Measurements from ENCODE around the gene IMPDH1. TPM values are rescaled to one million over a fixed set of nuclear protein-coding genes. Genes with fewer than 3 reads are reported as not detected.

Gene IMPDH1
- polyA plus RNA-seq, 1 donor from 2014 or later, result 49.7 TPM

- Histone ChIP-seq H3K9ac (ENCODE audit: low read length) (no peak overlapping the region), H4K20me1 (ENCODE audit: insufficient read depth) (no peaks in the 10 kb centered on the region), H3K27me3 (ENCODE audit: insufficient read depth, low read depth, low read length) (no peaks in the 10 kb centered on the region), H3F3A (ENCODE audit: insufficient read depth, low read length, poor library complexity, severe bottlenecking) (no peaks in the 10 kb centered on the region), H3K9me2 (ENCODE audit: insufficient read depth, low read length) (no peaks in the 10 kb centered on the region), H3K36me3 (ENCODE audit: insufficient read depth, low read length) (no peaks in the 10 kb centered on the region), H3K4me3 (ENCODE audit: low read length) (no peak overlapping the region), H3K9me3 (ENCODE audit: low read length) (no peaks in the 10 kb centered on the region), H3K27ac (ENCODE audit: low read length) (no peak overlapping the region), H3K79me2 (replicated peaks; ENCODE audit: insufficient read depth, low read length) (peaks cover 3% of the 10 kb centered on the region), H3K4me2 (ENCODE audit: low read length) (no peak overlapping the region), H2AFZ (ENCODE audit: low read depth, low read length) (no peak overlapping the region)
- TF ChIP-seq, protein P1, sequence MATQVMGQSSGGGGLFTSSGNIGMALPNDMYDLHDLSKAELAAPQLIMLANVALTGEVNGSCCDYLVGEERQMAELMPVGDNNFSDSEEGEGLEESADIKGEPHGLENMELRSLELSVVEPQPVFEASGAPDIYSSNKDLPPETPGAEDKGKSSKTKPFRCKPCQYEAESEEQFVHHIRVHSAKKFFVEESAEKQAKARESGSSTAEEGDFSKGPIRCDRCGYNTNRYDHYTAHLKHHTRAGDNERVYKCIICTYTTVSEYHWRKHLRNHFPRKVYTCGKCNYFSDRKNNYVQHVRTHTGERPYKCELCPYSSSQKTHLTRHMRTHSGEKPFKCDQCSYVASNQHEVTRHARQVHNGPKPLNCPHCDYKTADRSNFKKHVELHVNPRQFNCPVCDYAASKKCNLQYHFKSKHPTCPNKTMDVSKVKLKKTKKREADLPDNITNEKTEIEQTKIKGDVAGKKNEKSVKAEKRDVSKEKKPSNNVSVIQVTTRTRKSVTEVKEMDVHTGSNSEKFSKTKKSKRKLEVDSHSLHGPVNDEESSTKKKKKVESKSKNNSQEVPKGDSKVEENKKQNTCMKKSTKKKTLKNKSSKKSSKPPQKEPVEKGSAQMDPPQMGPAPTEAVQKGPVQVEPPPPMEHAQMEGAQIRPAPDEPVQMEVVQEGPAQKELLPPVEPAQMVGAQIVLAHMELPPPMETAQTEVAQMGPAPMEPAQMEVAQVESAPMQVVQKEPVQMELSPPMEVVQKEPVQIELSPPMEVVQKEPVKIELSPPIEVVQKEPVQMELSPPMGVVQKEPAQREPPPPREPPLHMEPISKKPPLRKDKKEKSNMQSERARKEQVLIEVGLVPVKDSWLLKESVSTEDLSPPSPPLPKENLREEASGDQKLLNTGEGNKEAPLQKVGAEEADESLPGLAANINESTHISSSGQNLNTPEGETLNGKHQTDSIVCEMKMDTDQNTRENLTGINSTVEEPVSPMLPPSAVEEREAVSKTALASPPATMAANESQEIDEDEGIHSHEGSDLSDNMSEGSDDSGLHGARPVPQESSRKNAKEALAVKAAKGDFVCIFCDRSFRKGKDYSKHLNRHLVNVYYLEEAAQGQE (IDR thresholded peaks at IDR 0.05; ENCODE audit: borderline replicate concordance), result no peak
- TF ChIP-seq RAD21 (conservative IDR thresholded peaks at IDR 0.05) (no peak), EZH2 (IDR thresholded peaks at IDR 0.05; ENCODE audit: borderline replicate concordance, insufficient read depth, low read length, poor library complexity, severe bottlenecking) (no peak), CTCF (IDR thresholded peaks at IDR 0.05; ENCODE audit: poor library complexity, severe bottlenecking) (no peak), EP300 (conservative IDR thresholded peaks at IDR 0.05; ENCODE audit: poor library complexity, severe bottlenecking) (no peak), POLR2AphosphoS5 (IDR thresholded peaks at IDR 0.05) (no peak), TAF1 (IDR thresholded peaks at IDR 0.05; ENCODE audit: low read depth) (no peak), MXI1 (conservative IDR thresholded peaks at IDR 0.05; ENCODE audit: poor library complexity, severe bottlenecking) (no peak), SMC3 (conservative IDR thresholded peaks at IDR 0.05; ENCODE audit: poor library complexity) (no peak)
Measured at GRCh38 chr7:128450913-128451312, 41.1 kb upstream of the IMPDH1 start.

GRCh38 chr7:128450409-128450808, 40.6 kb upstream of the IMPDH1 start:
- TF ChIP-seq, protein P1 (IDR thresholded peaks at IDR 0.05; ENCODE audit: borderline replicate concordance), result no peak
- TF ChIP-seq CTCF (IDR thresholded peaks at IDR 0.05; ENCODE audit: poor library complexity, severe bottlenecking), result no peak
- no peak for TF ChIP-seq POLR2AphosphoS5 (IDR thresholded peaks at IDR 0.05)
- TF ChIP-seq MXI1 (conservative IDR thresholded peaks at IDR 0.05; ENCODE audit: poor library complexity, severe bottlenecking), result no peak
- no peak for TF ChIP-seq TAF1 (IDR thresholded peaks at IDR 0.05; ENCODE audit: low read depth)
- no peak for TF ChIP-seq SMC3 (conservative IDR thresholded peaks at IDR 0.05; ENCODE audit: poor library complexity)
- no peak for TF ChIP-seq EZH2 (IDR thresholded peaks at IDR 0.05; ENCODE audit: borderline replicate concordance, insufficient read depth, low read length, poor library complexity, severe bottlenecking)
- no peak for TF ChIP-seq RAD21 (conservative IDR thresholded peaks at IDR 0.05)
- no peak for TF ChIP-seq EP300 (conservative IDR thresholded peaks at IDR 0.05; ENCODE audit: poor library complexity, severe bottlenecking)
- Histone ChIP-seq H3K27me3 (ENCODE audit: insufficient read depth, low read depth, low read length) (no peaks in the 10 kb centered on the region), H3F3A (ENCODE audit: insufficient read depth, low read length, poor library complexity, severe bottlenecking) (no peaks in the 10 kb centered on the region), H3K27ac (ENCODE audit: low read length) (no peak overlapping the region), H3K79me2 (replicated peaks; ENCODE audit: insufficient read depth, low read length) (peaks cover 3% of the 10 kb centered on the region), H3K9me3 (ENCODE audit: low read length) (no peaks in the 10 kb centered on the region), H3K4me2 (ENCODE audit: low read length) (no peak overlapping the region), H3K9me2 (ENCODE audit: insufficient read depth, low read length) (no peaks in the 10 kb centered on the region), H3K4me3 (ENCODE audit: low read length) (no peak overlapping the region), H4K20me1 (ENCODE audit: insufficient read depth) (no peaks in the 10 kb centered on the region), H3K36me3 (ENCODE audit: insufficient read depth, low read length) (no peaks in the 10 kb centered on the region), H2AFZ (ENCODE audit: low read depth, low read length) (no peak overlapping the region), H3K9ac (ENCODE audit: low read length) (no peak overlapping the region)
